ENCODE data around the gene BAG3. TPM values are rescaled to one million over a fixed set of nuclear protein-coding genes. Genes with fewer than 3 reads are reported as not detected.

The BAG3 gene
- total and polyA plus RNA-seq, 2 of the 4 experiments (the other 2 are of a cell fraction), result 5.4 to 42.5 TPM

DNA sequence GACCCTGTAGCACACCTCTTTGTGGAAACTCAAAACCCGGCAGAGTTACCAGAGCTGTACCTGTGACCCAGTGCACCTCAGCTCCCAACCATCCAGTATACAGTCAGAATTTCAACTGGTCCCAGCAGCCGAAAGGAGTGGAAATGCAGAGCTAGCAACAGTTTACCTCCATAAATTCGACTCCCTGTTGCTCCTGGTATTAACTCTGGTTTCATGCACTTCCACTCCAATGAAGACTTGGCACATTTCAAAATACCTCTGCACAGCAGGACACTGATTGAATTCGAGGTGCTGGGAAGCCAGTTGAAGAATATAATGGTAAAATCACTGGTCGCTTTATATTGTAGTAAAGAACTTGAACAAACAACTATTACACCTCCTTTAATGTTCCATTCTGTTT is 36.5 kb upstream of the BAG3 start:
- ATAC-seq (ENCODE audit: low read depth), result no peak
- no peak overlapping the region for H3K4me2 ChIP-seq (ENCODE audit: low read depth, low read length)
- no peak overlapping the region for H2BK15ac ChIP-seq (ENCODE audit: low read depth, low read length)
- no peaks in the 10 kb centered on the region; the same call in 1 of the 2 replicates for H3K9me1 ChIP-seq (ENCODE audit: insufficient read depth, low read length)
- H4K8ac ChIP-seq (ENCODE audit: low read depth in 2 of 2, low read length in 2 of 2), result no peak overlapping the region
- H3K4ac ChIP-seq (ENCODE audit: low read depth, low read length), result no peak overlapping the region
- H3K23ac ChIP-seq (ENCODE audit: low read depth, low read length), result no peak overlapping the region
- H3K36me3 ChIP-seq (ENCODE audit: control insufficient read depth, insufficient read depth, low read length), result no peaks in the 10 kb centered on the region
- no peaks in the 10 kb centered on the region for H3K9me3 ChIP-seq (ENCODE audit: control insufficient read depth, insufficient read depth, low read length)
- H3K18ac ChIP-seq (ENCODE audit: low read depth, low read length), result no peak overlapping the region
- intact Hi-C loops (cut with micrococcal nuclease) (no loop called here), in situ Hi-C loops (cut with MboI; ENCODE audit: low sequenced_read_pairs) (no loop called here), dilution Hi-C loops (cut with HindIII; ENCODE audit: low sequenced_read_pairs, unreplicated experiment) (no loop called here)
- TF ChIP-seq RCOR1 (IDR thresholded peaks at IDR 0.05; ENCODE audit: insufficient replicate concordance, low read length) (no peak), RFX5 (IDR thresholded peaks at IDR 0.05; ENCODE audit: low read depth, low read length) (no peak), CHD1 (IDR thresholded peaks at IDR 0.05; ENCODE audit: low read depth, low read length) (no peak), CEBPB (IDR thresholded peaks at IDR 0.05; ENCODE audit: low read depth, low read length) (no peak), SMC3 (IDR thresholded peaks at IDR 0.05; ENCODE audit: low read depth, low read length) (no peak), ELK1 (IDR thresholded peaks at IDR 0.05; ENCODE audit: borderline replicate concordance, low read depth, low read length) (no peak)
- DNase-seq, result no peak
- POLR2A ChIA-PET (ENCODE audit: unreplicated experiment), result no interaction called here
- H2AK5ac ChIP-seq (ENCODE audit: low read depth, low read length), result no peak overlapping the region
- H2AFZ ChIP-seq (replicated peaks; ENCODE audit: low read length, poor library complexity), result no peak overlapping the region
- no peaks in the 10 kb centered on the region for H3K79me1 ChIP-seq (ENCODE audit: low read depth in 1 of 2, low read length in 2 of 2)
- H2BK20ac ChIP-seq (ENCODE audit: low read depth, low read length), result no peak overlapping the region
- H4K20me1 ChIP-seq (ENCODE audit: insufficient read depth, low read length), result no peaks in the 10 kb centered on the region
- no peak overlapping the region for H3K4me3 ChIP-seq (ENCODE audit: insufficient read depth, low read depth, low read length)
- H2BK5ac ChIP-seq (ENCODE audit: low read depth, low read length, poor library complexity, severe bottlenecking), result no peak overlapping the region
- H3K27me3 ChIP-seq (ENCODE audit: control insufficient read depth, insufficient read depth, low read length), result no peaks in the 10 kb centered on the region
- H4K5ac ChIP-seq (ENCODE audit: low read depth, low read length), result no peak overlapping the region
- no peak overlapping the region for H3K14ac ChIP-seq (replicated peaks; ENCODE audit: low read depth, low read length)
- no CpG with 5 or more reads among the region's 5 CpGs for WGBS, 2 experiments (ENCODE audit: extremely low coverage in 2 of 2, insufficient read length in 1 of 2)
- no peak overlapping the region for H3K9ac ChIP-seq (ENCODE audit: low read depth, low read length)
- no peak overlapping the region for H3K56ac ChIP-seq (ENCODE audit: extremely low read depth, insufficient read depth, low read length)
- H2BK120ac ChIP-seq (ENCODE audit: low read depth, low read length), result no peak overlapping the region
- H4K91ac ChIP-seq (ENCODE audit: insufficient read depth, low read depth, low read length), result no peak overlapping the region
- no TSS peak for BruUV-seq (replicated peaks)
- H3K4me1 ChIP-seq (ENCODE audit: control insufficient read depth, insufficient read depth, low read length), result no peaks in the 10 kb centered on the region
- no peak overlapping the region for H2AK9ac ChIP-seq (replicated peaks; ENCODE audit: low read depth, low read length, poor library complexity)
- CTCF ChIA-PET, result interaction anchor here (0.5 kb wide), 1 partner anchor 24 kb away, joined by 3 read pairs; no protein-coding TSS in a partner anchor
- no peak overlapping the region for H3K27ac ChIP-seq (ENCODE audit: insufficient read depth, low read length)
